H1 (cell line): Measurements from ENCODE around the gene PPP1R14C. TPM values are rescaled to one million over a fixed set of nuclear protein-coding genes. Genes with fewer than 3 reads are reported as not detected.
"Not testable (repeated sequence)": the region's sequence is repeated elsewhere in the genome, so short reads cannot be mapped to it uniquely, and the experiment has no call there.

Experiments used
- CTCF ChIA-PET: fragments of 300-600 bp; sonication (Branson Sonifier 250); formaldehyde crosslinking; loops from one replicate; lab custom pipeline; 2021; ENCODE audit not compliant: partially characterized antibody; lab: Charles Lee
- POLR2A ChIA-PET: fragments of 300-600 bp; sonication (Branson Sonifier 250); formaldehyde crosslinking; loops from one replicate; lab custom pipeline; 2021; ENCODE audit warnings: inconsistent platforms; ENCODE audit not compliant: partially characterized antibody; lab: Charles Lee
- DNase-seq, 2 experiments: peaks; one replicate each; pipeline versions ENCODE4 v3.0.0 to v3.0.0-alpha.2; 2010 to 2022; ENCODE audit warnings: low spot score in 2 of 2, low read depth in 1 of 2, mixed read lengths in 1 of 2
- FAIRE-seq: peaks from 2 replicates; lab custom pipeline; 2011; peaks lifted over from hg19 to GRCh38; lab: Jason Lieb, UNC
- H2AFZ ChIP-seq: 2 replicates; pipeline ENCODE4 v1.8.1; 2012; ENCODE audit warnings: low read length, inconsistent platforms
- H2AK5ac ChIP-seq: 2 replicates; pipeline ENCODE4 v1.6.1; 2013; ENCODE audit warnings: low read depth, low read length
- H2BK120ac ChIP-seq: replicated peaks from 2 replicates; pipeline ENCODE3; 2013; ENCODE audit warnings: low read depth, low read length, inconsistent platforms
- H2BK12ac ChIP-seq: 2 replicates; pipeline ENCODE4 v1.6.1; 2013; ENCODE audit warnings: low read depth, low read length
- H2BK15ac ChIP-seq: 2 replicates; pipeline ENCODE4 v1.6.1; 2013; ENCODE audit warnings: low read length
- H2BK20ac ChIP-seq: 2 replicates; pipeline ENCODE4 v1.6.1; 2013; ENCODE audit warnings: low read length
- H2BK5ac ChIP-seq: 2 replicates; pipeline ENCODE4 v1.6.1; 2013; ENCODE audit warnings: low read depth, low read length
- H3K14ac ChIP-seq: 2 replicates; pipeline ENCODE4 v1.6.1; 2013; ENCODE audit warnings: inconsistent platforms; ENCODE audit not compliant: insufficient read length
- H3K18ac ChIP-seq: 2 replicates; pipeline ENCODE4 v1.6.1; 2013; ENCODE audit warnings: low read length; ENCODE audit errors: extremely low read depth
- H3K23ac ChIP-seq: 2 replicates; pipeline ENCODE4 v1.6.1; 2013; ENCODE audit warnings: inconsistent platforms; ENCODE audit not compliant: insufficient read length
- H3K23me2 ChIP-seq: 2 replicates; pipeline ENCODE4 v1.6.1; 2013; ENCODE audit warnings: low read depth, low read length
- H3K27ac ChIP-seq: 2 replicates; pipeline ENCODE4 v1.6.1; 2011; ENCODE audit warnings: low read depth, low read length, inconsistent platforms
- H3K27me3 ChIP-seq, 4 experiments: replicated peaks in 1 of 4; 1 replicate in 1 of 4; 2 replicates in 3 of 4; pipeline versions ENCODE4 v1.6.1 to v1.8.1; 2011 to 2013; ENCODE audit warnings: low read length in 3 of 4, mild to moderate bottlenecking in 3 of 4, inconsistent platforms in 2 of 4, mixed read lengths in 2 of 4, moderate library complexity in 1 of 4; ENCODE audit not compliant: control insufficient read depth in 3 of 4, insufficient read depth in 3 of 4; ENCODE audit errors: extremely low read depth in 1 of 4
- H3K36me3 ChIP-seq, 4 experiments: 2 replicates each; pipeline versions ENCODE4 v1.6.1 to v1.8.1; 2011 to 2013; ENCODE audit warnings: mild to moderate bottlenecking in 4 of 4, low read length in 3 of 4, moderate library complexity in 2 of 4, control low read depth in 1 of 4, inconsistent platforms in 1 of 4; ENCODE audit not compliant: insufficient read depth in 4 of 4, control insufficient read depth in 2 of 4
- H3K4ac ChIP-seq: replicated peaks from 2 replicates; pipeline ENCODE3; 2013; ENCODE audit warnings: low read length, low read depth, mixed read lengths, inconsistent platforms; ENCODE audit not compliant: insufficient read length
- H3K4me1 ChIP-seq, 4 experiments: replicated peaks in 1 of 4; 1 replicate in 1 of 4; 2 replicates in 3 of 4; pipeline versions ENCODE4 v1.6.1 to v1.8.1; 2011 to 2013; ENCODE audit warnings: low read length in 3 of 4, inconsistent platforms in 2 of 4, mixed read lengths in 1 of 4; ENCODE audit not compliant: insufficient read depth in 4 of 4, control insufficient read depth in 3 of 4
- H3K4me2 ChIP-seq, 2 experiments: 2 replicates each; pipeline versions ENCODE4 v1.6.1 to v1.8.1; 2011 to 2013; ENCODE audit warnings: low read depth in 2 of 2, low read length in 2 of 2, control low read depth in 1 of 2, inconsistent platforms in 1 of 2, mild to moderate bottlenecking in 1 of 2; ENCODE audit not compliant: insufficient read depth in 1 of 2
- H3K4me3 ChIP-seq, 4 experiments: fragments of 200-600, 300-600 bp in 1 of 4; sonication (generic), shearing (Covaris generic), sonication (Bioruptor Twin) in 1 of 4; 2 replicates each; pipeline versions ENCODE4 v1.5.1 to v1.8.1; 2011 to 2016; ENCODE audit warnings: low read length in 4 of 4, low read depth in 3 of 4, control low read depth in 2 of 4, inconsistent platforms in 2 of 4, mild to moderate bottlenecking in 2 of 4, mixed read lengths in 1 of 4, moderate library complexity in 1 of 4; ENCODE audit not compliant: insufficient read depth in 2 of 4; ENCODE audit errors: extremely low read depth in 1 of 4
- H3K56ac ChIP-seq: replicated peaks from 2 replicates; pipeline ENCODE3; 2013; ENCODE audit warnings: low read depth, mild to moderate bottlenecking, mixed read lengths, low read length, inconsistent platforms; ENCODE audit not compliant: insufficient read length
- H3K79me1 ChIP-seq: 2 replicates; pipeline ENCODE4 v1.6.1; 2013; ENCODE audit warnings: low read depth, low read length, control low read depth
- H3K79me2 ChIP-seq, 2 experiments: 2 replicates each; pipeline versions ENCODE4 v1.6.1 to v1.8.1; 2012 to 2013; ENCODE audit warnings: low read length in 2 of 2, mild to moderate bottlenecking in 2 of 2, inconsistent platforms in 1 of 2; ENCODE audit not compliant: insufficient read depth in 2 of 2, control insufficient read depth in 1 of 2
- H3K9ac ChIP-seq, 4 experiments: replicated peaks in 1 of 4; 1 replicate in 1 of 4; 2 replicates in 3 of 4; pipeline versions ENCODE4 v1.6.1 to v1.8.1; 2011 to 2013; ENCODE audit warnings: low read depth in 3 of 4, low read length in 3 of 4, control low read depth in 2 of 4, mild to moderate bottlenecking in 2 of 4, moderate library complexity in 2 of 4, inconsistent platforms in 1 of 4; ENCODE audit errors: extremely low read depth in 1 of 4
- H3K9me3 ChIP-seq, 2 experiments: 2 replicates each; pipeline versions ENCODE4 v1.6.1 to v1.8.1; 2012 to 2013; ENCODE audit warnings: mild to moderate bottlenecking in 2 of 2, moderate library complexity in 2 of 2, control low read depth in 1 of 2, inconsistent platforms in 1 of 2, low read depth in 1 of 2, low read length in 1 of 2, mixed read lengths in 1 of 2; ENCODE audit not compliant: insufficient read depth in 2 of 2
- H4K20me1 ChIP-seq, 2 experiments: replicated peaks in 1 of 2; 2 replicates each; pipeline versions ENCODE3 to v1.8.1; 2011 to 2013; ENCODE audit warnings: inconsistent platforms in 2 of 2, low read length in 2 of 2, mild to moderate bottlenecking in 1 of 2; ENCODE audit not compliant: insufficient read depth in 2 of 2, control insufficient read depth in 1 of 2
- H4K5ac ChIP-seq: 2 replicates; pipeline ENCODE4 v1.6.1; 2013; ENCODE audit warnings: low read length, low read depth, mixed read lengths, inconsistent platforms; ENCODE audit not compliant: insufficient read length
- H4K8ac ChIP-seq: 2 replicates; pipeline ENCODE4 v1.8.0; 2013; ENCODE audit warnings: mild to moderate bottlenecking, moderate library complexity, low read length, inconsistent platforms; ENCODE audit not compliant: insufficient read depth; ENCODE audit errors: extremely low read depth
- H4K91ac ChIP-seq: replicated peaks from 2 replicates; pipeline ENCODE3; 2013; ENCODE audit warnings: low read length, mixed read lengths, inconsistent platforms; ENCODE audit not compliant: insufficient read length
- WGBS, 2 experiments: shearing (Covaris generic) in 1 of 2; methylation state at CpG; one replicate each; pipeline versions ENCODE4 v1.1.6 to v1.1.7; 2013 to 2015; ENCODE audit warnings: low lambda C conversion rate in 2 of 2, mixed read lengths in 2 of 2, inconsistent platforms in 1 of 2, low coverage in 1 of 2, missing lambda C conversion rate in 1 of 2; ENCODE audit not compliant: insufficient replicate concordance in 2 of 2, insufficient coverage in 1 of 2, insufficient read length in 1 of 2; ENCODE audit errors: extremely low coverage in 1 of 2, missing lambda C conversion rate in 1 of 2; 5-methylcytosine and 5-hydroxymethylcytosine counted together
- polyA plus RNA-seq, 7 experiments: library from polyadenylated mRNA; depleted of rRNA in 3 of 7; stranded (reverse) in 5 of 7; unstranded in 2 of 7; fragments of >200 nt in 5 of 7; fragments of 200-250 nt in 2 of 7; gene quantifications; 1 replicate in 5 of 7; 2 replicates in 1 of 7; 4 replicates in 1 of 7; pipeline versions ENCODE4 v1.2.1 to v1.2.3, GENCODE V29; 2011 to 2013; ENCODE audit warnings: missing spikeins in 2 of 7, mixed read lengths in 2 of 7
- total RNA-seq: library from RNA; stranded (reverse); fragmentation: NEBNext Ultra II Directional; extraction: Animal tissue kit (Norgen Biotek cat#: 25700); gene quantifications from 2 replicates; pipeline ENCODE4 v1.2.1, GENCODE V29; 2021

Gene PPP1R14C
- total and polyA plus RNA-seq, 2 of the 8 experiments (the other 6 are each of a cell fraction or from before 2014, with no cell fraction given), result 0.30 to 0.61 TPM

GRCh38 chr6:150137711-150138110 is 5.1 kb upstream of the PPP1R14C start:
- FAIRE-seq, H2BK20ac ChIP-seq: not testable (repeated sequence)

More at GRCh38 chr6:150137711-150138110, 5.1 kb upstream of the PPP1R14C start:
- POLR2A ChIA-PET, H4K8ac ChIP-seq, H3K9me3 ChIP-seq, H3K9ac ChIP-seq, H4K91ac ChIP-seq, H3K4ac ChIP-seq, H3K4me2 ChIP-seq, H3K4me1 ChIP-seq, H3K18ac ChIP-seq, H3K36me3 ChIP-seq, H3K14ac ChIP-seq, H3K27ac ChIP-seq, H3K23me2 ChIP-seq, H2BK15ac ChIP-seq, H2BK120ac ChIP-seq, H3K79me2 ChIP-seq, H3K4me3 ChIP-seq, H3K56ac ChIP-seq, H2BK5ac ChIP-seq, H3K79me1 ChIP-seq, H4K20me1 ChIP-seq, H4K5ac ChIP-seq, H2AFZ ChIP-seq, H2BK12ac ChIP-seq, H3K23ac ChIP-seq, H2AK5ac ChIP-seq, DNase-seq: not testable (repeated sequence)
- peaks cover 9 to 21% (median 18%) of the 10 kb centered on the region in 4 experiments for H3K27me3 ChIP-seq
- CTCF ChIA-PET, result interaction anchor here (1.1 kb wide), 1 partner anchor 57 kb away, joined by 3 read pairs; no protein-coding TSS in a partner anchor
- 76% methylated on average over 3 of the region's 3 CpGs; no CpG with 5 or more reads in 1 of the 2 experiments for WGBS, 2 experiments
